Measurements from ENCODE around the gene TSC22D3.

Gene TSC22D3

GRCh38 chrX:107787827-107788226 is 12.2 kb upstream of the TSC22D3 start:
- TF ChIP-seq ZFX (IDR thresholded peaks at IDR 0.05; ENCODE audit: borderline replicate concordance), result no peak
- TF ChIP-seq, protein P1, sequence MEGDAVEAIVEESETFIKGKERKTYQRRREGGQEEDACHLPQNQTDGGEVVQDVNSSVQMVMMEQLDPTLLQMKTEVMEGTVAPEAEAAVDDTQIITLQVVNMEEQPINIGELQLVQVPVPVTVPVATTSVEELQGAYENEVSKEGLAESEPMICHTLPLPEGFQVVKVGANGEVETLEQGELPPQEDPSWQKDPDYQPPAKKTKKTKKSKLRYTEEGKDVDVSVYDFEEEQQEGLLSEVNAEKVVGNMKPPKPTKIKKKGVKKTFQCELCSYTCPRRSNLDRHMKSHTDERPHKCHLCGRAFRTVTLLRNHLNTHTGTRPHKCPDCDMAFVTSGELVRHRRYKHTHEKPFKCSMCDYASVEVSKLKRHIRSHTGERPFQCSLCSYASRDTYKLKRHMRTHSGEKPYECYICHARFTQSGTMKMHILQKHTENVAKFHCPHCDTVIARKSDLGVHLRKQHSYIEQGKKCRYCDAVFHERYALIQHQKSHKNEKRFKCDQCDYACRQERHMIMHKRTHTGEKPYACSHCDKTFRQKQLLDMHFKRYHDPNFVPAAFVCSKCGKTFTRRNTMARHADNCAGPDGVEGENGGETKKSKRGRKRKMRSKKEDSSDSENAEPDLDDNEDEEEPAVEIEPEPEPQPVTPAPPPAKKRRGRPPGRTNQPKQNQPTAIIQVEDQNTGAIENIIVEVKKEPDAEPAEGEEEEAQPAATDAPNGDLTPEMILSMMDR (IDR thresholded peaks at IDR 0.05), result no peak
- no peak overlapping the region for H3K27ac ChIP-seq

- no peak for TF ChIP-seq ZFX (IDR thresholded peaks at IDR 0.05; ENCODE audit: borderline replicate concordance)
- TF ChIP-seq, protein P1 (IDR thresholded peaks at IDR 0.05), result no peak
- H3K27ac ChIP-seq, result no peak overlapping the region
These were observed 4.9 kb upstream of the TSC22D3 start for GRCh38 chrX:107780525-107780924.

DNA sequence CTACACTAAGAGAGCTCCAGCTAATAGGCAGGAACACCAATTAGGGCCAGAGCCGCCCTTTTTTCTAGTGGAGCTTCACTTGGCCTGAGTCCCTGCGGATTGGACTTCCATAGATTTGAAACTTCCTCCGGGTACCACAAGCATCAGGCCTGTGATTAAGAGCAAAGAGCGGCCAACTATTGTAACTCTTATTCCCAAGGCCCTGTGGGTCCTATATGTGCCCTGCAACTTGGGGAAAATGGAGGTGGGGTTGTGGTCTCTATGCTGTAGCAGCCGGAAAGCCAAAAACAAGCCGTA is 1.9 kb upstream of the TSC22D3 start, which contains the start of gene NCBP2L:
NCBP2L (plus strand) TSS at position 198 of the 297 bp plus-strand sequence. CDS start 16,488 bp downstream, outside the sequence.
- no peak within 1 kb of the TSS for H3K27ac ChIP-seq
- TF ChIP-seq ZFX (IDR thresholded peaks at IDR 0.05; ENCODE audit: borderline replicate concordance), result no peak
- TF ChIP-seq, protein P1 (IDR thresholded peaks at IDR 0.05), result 0 out of 2 replicates have a peak, but pooled peaks have one; percentile 8

- TF ChIP-seq, protein P1 (IDR thresholded peaks at IDR 0.05), result peak; percentile 63
- no peak for TF ChIP-seq ZFX (IDR thresholded peaks at IDR 0.05; ENCODE audit: borderline replicate concordance)
- H3K27ac ChIP-seq, result no peak overlapping the region
These were observed 1.3 kb upstream of the TSC22D3 start for GRCh38 chrX:107776649-107777535.

- no peak overlapping the region for H3K27ac ChIP-seq
- no peak for TF ChIP-seq ZFX (IDR thresholded peaks at IDR 0.05; ENCODE audit: borderline replicate concordance)
- TF ChIP-seq, protein P1 (IDR thresholded peaks at IDR 0.05), result no peak
These were observed 420 bp downstream of the TSC22D3 start for GRCh38 chrX:107775000-107775733.

DNA sequence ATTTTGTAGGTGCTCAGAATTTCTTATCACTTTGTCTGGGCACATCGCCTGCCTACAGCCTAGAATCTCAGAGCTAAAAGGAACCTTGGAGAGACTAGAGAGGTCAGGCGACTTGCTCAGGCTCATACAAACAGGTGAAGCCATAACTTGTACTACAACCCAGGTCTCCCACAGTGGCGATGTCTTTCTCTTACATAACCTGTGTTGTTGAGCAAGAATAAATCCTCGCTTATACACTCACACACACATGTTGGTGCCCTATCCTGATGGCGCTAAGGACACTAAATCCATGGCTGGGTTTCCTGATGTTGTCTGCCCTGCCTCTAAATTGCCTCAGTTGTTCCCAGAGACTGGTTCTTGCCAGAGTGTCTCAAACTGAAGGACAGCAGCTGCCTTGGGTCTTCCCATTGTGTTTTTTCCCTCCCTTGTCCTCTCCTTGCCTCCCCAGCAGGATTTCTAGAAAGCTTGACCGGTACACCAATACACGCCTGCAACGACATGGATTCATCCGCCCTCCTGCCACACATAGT is 1.6 kb downstream of the TSC22D3 start:
- no peak overlapping the region for H3K27ac ChIP-seq
- TF ChIP-seq, protein P1 (IDR thresholded peaks at IDR 0.05), result no peak
- TF ChIP-seq ZFX (IDR thresholded peaks at IDR 0.05; ENCODE audit: borderline replicate concordance), result no peak
